SK-N-SH treated with all-trans-retinoic acid at 6 μM for 48 hours (cell line): ENCODE results near the gene GSX1.

Experiments
- ATAC-seq: fragments of 200-7000 bp; cut with Tn5 transposase; 3 replicates; pipeline ENCODE4 v1.9.1; 2020; ENCODE audit warnings: mild to moderate bottlenecking, moderate library complexity
- ARNTL ChIP-seq: fragments of 450-650 bp; formaldehyde crosslinking; IDR thresholded peaks from 2 replicates; pipeline ENCODE4 v1.5.0; 2020; ENCODE audit warnings: low read depth, mild to moderate bottlenecking, moderate library complexity, borderline replicate concordance
- BACH2 ChIP-seq: fragments of 250-450 bp; sonication (Bioruptor Pico); IDR thresholded peaks from 2 replicates; pipeline ENCODE4 v1.9.0; 2021; ENCODE audit warnings: mild to moderate bottlenecking, borderline replicate concordance
- CREB5 ChIP-seq: fragments of 250-450 bp; sonication (Bioruptor Pico); IDR thresholded peaks from 2 replicates; pipeline ENCODE4 v1.5.1; 2020; ENCODE audit warnings: low read depth, mild to moderate bottlenecking, moderate library complexity
- CSDC2 ChIP-seq: fragments of 250-450 bp; sonication (Bioruptor Pico); IDR thresholded peaks from 2 replicates; pipeline ENCODE4 v1.5.0; 2020; ENCODE audit warnings: mild to moderate bottlenecking, moderate library complexity
- CSRNP3 ChIP-seq: fragments of 250-450 bp; sonication (Bioruptor Pico); IDR thresholded peaks from 2 replicates; pipeline ENCODE4 v1.5.1; 2021; ENCODE audit warnings: mild to moderate bottlenecking, moderate library complexity
- GLIS3 ChIP-seq: fragments of 250-450 bp; sonication (Bioruptor Pico); IDR thresholded peaks from 2 replicates; pipeline ENCODE4 v1.5.0; 2020; ENCODE audit warnings: mild to moderate bottlenecking, moderate library complexity
- ISL1 ChIP-seq: fragments of 250-450 bp; sonication (Bioruptor Pico); IDR thresholded peaks from 2 replicates; pipeline ENCODE4 v2.1.2; 2022; ENCODE audit warnings: mild to moderate bottlenecking, moderate library complexity
- OSR1 ChIP-seq: fragments of 250-450 bp; sonication (Bioruptor Pico); IDR thresholded peaks from 2 replicates; pipeline ENCODE4 v1.8.0; 2022; ENCODE audit warnings: moderate library complexity, mild to moderate bottlenecking, inconsistent platforms
- PATZ1 ChIP-seq: fragments of 250-450 bp; sonication (Bioruptor Pico); IDR thresholded peaks from 2 replicates; pipeline ENCODE4 v1.8.0; 2020; ENCODE audit warnings: mild to moderate bottlenecking, moderate library complexity, borderline replicate concordance
- POU6F1 ChIP-seq: fragments of 250-450 bp; sonication (Bioruptor Pico); IDR thresholded peaks from 2 replicates; pipeline ENCODE4 v1.8.0; 2021; ENCODE audit warnings: low read depth, mild to moderate bottlenecking, moderate library complexity, borderline replicate concordance
- PPARA ChIP-seq: fragments of 250-450 bp; sonication (Bioruptor Pico); IDR thresholded peaks from 2 replicates; pipeline ENCODE4 v1.5.0; 2020; ENCODE audit warnings: mild to moderate bottlenecking, borderline replicate concordance
- RARB ChIP-seq: fragments of 250-450 bp; sonication (Bioruptor Pico); IDR thresholded peaks from 2 replicates; pipeline ENCODE4 v1.8.0; 2021; ENCODE audit warnings: mild to moderate bottlenecking, moderate library complexity
- TCF4 ChIP-seq: fragments of 250-450 bp; sonication (Bioruptor Pico); IDR thresholded peaks from 2 replicates; pipeline ENCODE4 v1.8.0; 2021; ENCODE audit warnings: mild to moderate bottlenecking, moderate library complexity, borderline replicate concordance
- TOX ChIP-seq: fragments of 250-450 bp; sonication (Bioruptor Pico); IDR thresholded peaks from 2 replicates; pipeline ENCODE4 v1.8.0; 2021; ENCODE audit warnings: mild to moderate bottlenecking, moderate library complexity, borderline replicate concordance
- TSHZ2 ChIP-seq: fragments of 250-450 bp; sonication (Bioruptor Pico); IDR thresholded peaks from 2 replicates; pipeline ENCODE4 v1.5.0; 2020; ENCODE audit warnings: mild to moderate bottlenecking, moderate library complexity
- ZC3H10 ChIP-seq: fragments of 250-450 bp; sonication (Bioruptor Pico); IDR thresholded peaks from 2 replicates; pipeline ENCODE4 v1.5.1; 2021; ENCODE audit warnings: mild to moderate bottlenecking, moderate library complexity
- ZFP3 ChIP-seq: fragments of 250-450 bp; sonication (Bioruptor Pico); IDR thresholded peaks from 2 replicates; pipeline ENCODE4 v1.5.0; 2020; ENCODE audit warnings: mild to moderate bottlenecking, moderate library complexity
- ZFP30 ChIP-seq: fragments of 450-650 bp; formaldehyde crosslinking; IDR thresholded peaks from 2 replicates; pipeline ENCODE4 v1.5.0; 2022; ENCODE audit warnings: mild to moderate bottlenecking, moderate library complexity
- ZNF565 ChIP-seq: fragments of 450-650 bp; formaldehyde crosslinking; conservative IDR thresholded peaks from 2 replicates; pipeline ENCODE4 v1.5.0; 2020; ENCODE audit warnings: low read depth, mild to moderate bottlenecking, moderate library complexity
- ZNF70 ChIP-seq: fragments of 450-650 bp; formaldehyde crosslinking; IDR thresholded peaks from 2 replicates; pipeline ENCODE4 v1.5.0; 2020; ENCODE audit warnings: mild to moderate bottlenecking, moderate library complexity
- ZNF8 ChIP-seq: fragments of 450-650 bp; formaldehyde crosslinking; IDR thresholded peaks from 2 replicates; pipeline ENCODE4 v1.5.0; 2020; ENCODE audit warnings: mild to moderate bottlenecking, moderate library complexity

The GSX1 gene

GRCh38 chr13:27835799-27836198 is 43.5 kb downstream of the GSX1 start:
- ATAC-seq: no peak
- no peak for TF ChIP-seq ZNF565 (CRISPR knock-in tag)
- TF ChIP-seq CSRNP3 (CRISPR knock-in tag): no peak
- no peak for TF ChIP-seq RARB (CRISPR knock-in tag)
- TF ChIP-seq ZFP30 (CRISPR knock-in tag): no peak
- TF ChIP-seq CSDC2 (CRISPR knock-in tag): no peak
- no peak for TF ChIP-seq GLIS3 (CRISPR knock-in tag)
- no peak for TF ChIP-seq CREB5 (CRISPR knock-in tag)
- no peak for TF ChIP-seq POU6F1 (CRISPR knock-in tag)
- no peak for TF ChIP-seq TCF4
- no peak for TF ChIP-seq ARNTL (CRISPR knock-in tag)

- TF ChIP-seq OSR1 (no peak), ZNF70 (no peak), PATZ1 (no peak), GLIS3 (CRISPR knock-in tag) (no peak), CSDC2 (CRISPR knock-in tag) (no peak), TSHZ2 (CRISPR knock-in tag) (no peak), RARB (CRISPR knock-in tag) (no peak), ZC3H10 (no peak)
- no peak for ATAC-seq
These were observed 47.7 kb downstream of the GSX1 start for GRCh38 chr13:27839809-27840467.

GRCh38 chr13:27842571-27842970 is 50.3 kb downstream of the GSX1 start:
- no peak for ATAC-seq
- TF ChIP-seq ZNF70: no peak
- no peak for TF ChIP-seq CSRNP3 (CRISPR knock-in tag)
- TF ChIP-seq RARB (CRISPR knock-in tag): no peak
- TF ChIP-seq TCF4: no peak
- no peak for TF ChIP-seq CSDC2 (CRISPR knock-in tag)
- TF ChIP-seq OSR1: no peak
- no peak for TF ChIP-seq TSHZ2 (CRISPR knock-in tag)
- TF ChIP-seq ZNF8 (CRISPR knock-in tag): no peak
- no peak for TF ChIP-seq ARNTL (CRISPR knock-in tag)
- TF ChIP-seq TOX (CRISPR knock-in tag): no peak
- no peak for TF ChIP-seq ZC3H10
- TF ChIP-seq PPARA (CRISPR knock-in tag): no peak
- TF ChIP-seq ZFP3: no peak
- TF ChIP-seq BACH2 (CRISPR knock-in tag): no peak
- no peak for TF ChIP-seq ZFP30 (CRISPR knock-in tag)
- TF ChIP-seq ISL1: no peak
- TF ChIP-seq PATZ1: no peak
